Measurements from ENCODE around the gene KLHL22.

DNA sequence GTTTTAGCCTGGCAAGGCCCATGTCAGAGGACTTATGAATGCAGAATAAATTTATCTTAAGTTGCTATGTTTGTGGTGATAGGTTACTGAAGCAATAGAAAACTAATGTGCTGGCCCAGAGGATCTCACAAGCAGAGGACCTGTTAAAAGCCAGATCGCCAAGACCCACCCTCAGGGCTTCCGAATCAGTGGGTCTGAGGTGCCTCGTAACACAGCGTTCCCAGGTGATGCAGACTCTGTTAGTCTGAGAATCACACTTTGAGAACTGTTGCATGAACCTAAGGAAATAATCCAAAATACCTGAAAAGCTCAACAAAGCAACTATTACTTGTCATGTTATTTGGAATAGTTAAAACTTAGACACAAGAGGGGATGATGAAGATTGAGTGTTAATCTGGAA, 51.3 kb downstream of the KLHL22 start:
- TF ChIP-seq POLR2A (IDR thresholded peaks at IDR 0.05; ENCODE audit: low read depth) (no peak), POLR2AphosphoS5 (IDR thresholded peaks at IDR 0.05) (no peak)
- TF ChIP-seq, protein P1, sequence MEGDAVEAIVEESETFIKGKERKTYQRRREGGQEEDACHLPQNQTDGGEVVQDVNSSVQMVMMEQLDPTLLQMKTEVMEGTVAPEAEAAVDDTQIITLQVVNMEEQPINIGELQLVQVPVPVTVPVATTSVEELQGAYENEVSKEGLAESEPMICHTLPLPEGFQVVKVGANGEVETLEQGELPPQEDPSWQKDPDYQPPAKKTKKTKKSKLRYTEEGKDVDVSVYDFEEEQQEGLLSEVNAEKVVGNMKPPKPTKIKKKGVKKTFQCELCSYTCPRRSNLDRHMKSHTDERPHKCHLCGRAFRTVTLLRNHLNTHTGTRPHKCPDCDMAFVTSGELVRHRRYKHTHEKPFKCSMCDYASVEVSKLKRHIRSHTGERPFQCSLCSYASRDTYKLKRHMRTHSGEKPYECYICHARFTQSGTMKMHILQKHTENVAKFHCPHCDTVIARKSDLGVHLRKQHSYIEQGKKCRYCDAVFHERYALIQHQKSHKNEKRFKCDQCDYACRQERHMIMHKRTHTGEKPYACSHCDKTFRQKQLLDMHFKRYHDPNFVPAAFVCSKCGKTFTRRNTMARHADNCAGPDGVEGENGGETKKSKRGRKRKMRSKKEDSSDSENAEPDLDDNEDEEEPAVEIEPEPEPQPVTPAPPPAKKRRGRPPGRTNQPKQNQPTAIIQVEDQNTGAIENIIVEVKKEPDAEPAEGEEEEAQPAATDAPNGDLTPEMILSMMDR (IDR thresholded peaks at IDR 0.05): no peak

All from esophagus muscularis mucosa (tissue), 3 donors.